NCI-H128 (cell line): ENCODE measurements around the gene SLC46A2.

Experiments
- DNase-seq: peaks from one replicate; lab custom pipeline; 2025; ENCODE audit not compliant: unreplicated experiment; lab: John Stamatoyannopoulos, UW

SLC46A2 gene

DNA sequence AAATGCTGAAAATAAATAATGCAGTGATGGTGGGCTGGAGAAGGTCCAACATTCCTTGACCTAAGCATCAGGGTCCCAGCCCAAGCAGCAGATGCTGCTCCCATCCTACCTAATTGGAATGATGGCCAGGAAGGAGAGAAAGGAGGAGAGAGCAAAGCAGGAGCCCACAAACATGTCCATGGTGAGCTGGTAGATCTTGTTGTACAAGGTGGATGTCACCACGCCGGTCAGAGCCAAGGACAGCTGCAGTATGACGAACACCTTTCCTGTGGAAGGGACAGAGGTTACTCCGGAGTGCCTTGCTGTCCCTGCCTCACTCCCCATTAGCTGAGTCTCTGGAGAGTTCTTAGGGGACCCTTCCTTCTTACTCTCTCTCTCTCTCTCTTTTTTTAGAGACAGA lies 4.3 kb downstream of the SLC46A2 start:
- DNase-seq, result no peak

DNA sequence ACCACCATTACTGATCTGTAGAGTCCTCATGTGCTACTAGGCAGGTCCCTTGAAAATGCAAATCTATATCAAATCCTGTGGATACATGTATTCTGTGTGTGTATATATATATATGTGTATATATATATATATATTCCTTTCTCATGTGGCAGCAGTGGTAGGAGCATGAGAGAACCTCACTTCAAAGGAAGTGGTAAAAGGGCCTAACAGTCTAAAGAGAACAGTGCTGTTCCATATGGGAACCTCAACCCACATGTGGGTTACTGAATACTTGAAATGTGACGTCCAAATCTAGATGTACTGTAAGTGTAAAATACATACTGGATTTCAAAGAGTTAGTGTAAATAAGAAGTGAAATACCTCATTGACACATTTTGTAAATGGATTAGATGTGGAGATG lies 5.4 kb downstream of the SLC46A2 start:
- DNase-seq, result no peak

DNA sequence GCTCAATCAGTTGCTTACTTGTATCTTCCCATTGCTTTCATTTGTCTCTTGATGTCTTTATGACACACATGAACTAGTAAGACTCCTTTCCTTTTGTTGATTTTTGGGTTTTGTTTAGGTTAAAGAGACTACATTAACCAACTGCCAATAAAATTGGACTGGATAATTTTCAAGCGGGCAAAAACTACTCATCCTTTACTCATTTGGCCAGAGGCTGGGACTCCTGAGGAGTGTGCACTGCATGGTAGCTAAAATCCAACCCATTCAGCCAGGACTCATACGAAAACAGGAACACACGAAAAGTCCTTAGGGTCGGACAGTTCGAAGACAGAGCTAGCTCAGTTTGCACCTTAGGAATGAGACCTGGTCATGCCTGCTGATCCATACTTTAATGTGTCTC lies 6.0 kb downstream of the SLC46A2 start:
- DNase-seq, result no peak

DNA sequence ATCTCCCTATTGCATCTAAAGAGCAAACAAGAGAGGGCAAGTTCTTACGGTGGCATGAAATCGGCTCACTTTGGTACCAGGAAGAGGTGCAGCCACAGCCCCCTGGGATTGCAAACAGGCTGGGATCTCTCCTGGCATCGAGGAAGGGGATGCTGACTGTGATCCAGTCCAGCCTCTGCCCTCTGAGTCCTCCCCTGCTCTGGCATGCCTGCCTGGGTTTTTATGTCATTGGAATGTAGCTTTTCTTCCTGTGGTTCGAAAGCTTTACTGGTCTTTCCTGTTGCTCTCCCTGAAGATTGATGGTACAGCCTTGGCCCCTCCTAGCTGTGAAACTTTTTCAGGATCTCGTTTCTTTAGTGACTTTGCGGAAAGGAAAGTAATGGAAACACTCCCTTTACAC lies 6.6 kb downstream of the SLC46A2 start:
- no peak for DNase-seq

DNA sequence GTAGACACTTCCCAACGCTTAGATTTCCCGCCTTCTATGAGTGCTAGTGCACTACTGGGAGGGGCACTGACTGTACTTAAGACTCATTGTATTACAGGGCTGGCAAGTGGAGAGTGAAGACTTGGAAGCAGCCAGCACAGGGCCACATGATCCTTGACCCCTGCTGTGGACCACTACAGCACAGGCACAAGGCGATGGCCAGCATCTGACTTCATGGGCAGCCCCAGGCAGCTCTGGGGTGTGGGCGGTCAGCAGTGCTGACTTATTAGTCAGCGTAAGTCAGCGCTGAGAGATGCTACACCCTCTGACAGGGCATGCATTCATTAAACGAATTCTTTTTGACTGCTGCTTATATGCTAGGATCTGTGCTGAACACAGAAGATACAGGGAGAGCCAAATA lies 9.3 kb downstream of the SLC46A2 start:
- no peak for DNase-seq

DNA sequence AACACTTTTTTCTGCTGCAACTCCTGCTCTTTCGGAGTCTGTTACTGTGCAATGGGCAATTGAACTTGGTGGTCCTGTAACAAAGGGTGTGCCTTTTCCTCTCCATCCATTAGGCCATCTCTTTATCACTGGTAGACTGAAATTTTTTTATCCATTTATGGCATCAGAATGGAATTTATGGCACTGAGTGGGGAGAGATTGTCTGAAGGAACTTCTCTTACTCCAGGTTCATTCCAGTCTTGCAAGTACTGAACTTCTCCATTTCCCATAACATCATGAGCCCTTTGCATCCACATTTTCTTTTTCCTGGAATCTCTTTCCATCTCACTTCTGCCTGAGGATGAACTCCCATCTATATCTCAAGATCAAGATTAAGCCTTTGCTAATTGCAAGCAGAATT lies 10.0 kb downstream of the SLC46A2 start:
- no peak for DNase-seq

DNA sequence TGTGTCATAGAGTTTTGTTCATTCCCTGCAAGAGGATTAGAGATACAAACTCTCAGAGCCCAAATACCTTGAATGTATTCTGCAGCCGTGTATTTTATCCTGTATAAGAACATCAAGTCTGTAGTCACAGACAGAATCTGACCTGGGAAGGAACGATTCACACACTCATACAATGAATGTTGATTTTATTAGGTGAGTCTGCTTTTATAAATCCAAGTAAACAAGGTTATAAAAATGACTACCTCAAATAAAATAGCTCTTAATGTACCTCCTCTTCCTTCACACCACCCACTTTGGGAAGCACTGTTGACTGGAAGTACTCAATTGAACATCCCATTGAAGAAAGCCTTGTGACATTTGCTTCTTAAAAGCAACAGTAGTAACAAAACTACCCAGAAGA lies 11.9 kb downstream of the SLC46A2 start:
- no peak for DNase-seq

DNA sequence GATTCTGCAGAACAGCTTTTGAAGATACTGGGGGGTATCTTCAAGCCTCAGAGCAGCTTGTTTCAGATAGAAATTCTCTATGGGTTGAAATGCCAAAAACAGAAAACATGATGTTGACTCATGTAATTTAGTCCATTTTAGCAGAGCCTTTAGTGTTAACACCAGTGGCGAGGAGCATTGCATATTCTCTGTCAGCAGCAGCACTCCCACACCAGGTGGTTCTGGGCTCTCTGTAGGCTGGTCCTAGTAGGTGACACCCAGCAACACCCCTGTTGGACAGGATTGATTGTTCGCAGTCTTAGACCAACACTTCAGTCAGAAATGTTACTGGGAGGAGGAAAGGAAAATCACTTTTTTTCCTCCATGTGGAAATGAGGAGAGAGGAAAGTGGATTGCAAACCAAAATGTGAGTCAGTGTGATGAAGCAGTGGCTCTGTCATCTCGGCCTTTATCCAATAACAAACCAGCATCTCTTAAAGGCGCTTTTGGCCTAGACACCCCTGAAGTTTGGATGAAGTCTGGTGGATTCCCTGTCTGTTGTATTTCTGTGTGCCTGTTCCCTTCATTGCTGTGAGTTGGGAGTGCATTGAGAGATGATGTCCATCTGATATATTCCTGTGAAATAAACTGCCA lies 16.8 kb downstream of the SLC46A2 start:
- DNase-seq, result no peak

DNA sequence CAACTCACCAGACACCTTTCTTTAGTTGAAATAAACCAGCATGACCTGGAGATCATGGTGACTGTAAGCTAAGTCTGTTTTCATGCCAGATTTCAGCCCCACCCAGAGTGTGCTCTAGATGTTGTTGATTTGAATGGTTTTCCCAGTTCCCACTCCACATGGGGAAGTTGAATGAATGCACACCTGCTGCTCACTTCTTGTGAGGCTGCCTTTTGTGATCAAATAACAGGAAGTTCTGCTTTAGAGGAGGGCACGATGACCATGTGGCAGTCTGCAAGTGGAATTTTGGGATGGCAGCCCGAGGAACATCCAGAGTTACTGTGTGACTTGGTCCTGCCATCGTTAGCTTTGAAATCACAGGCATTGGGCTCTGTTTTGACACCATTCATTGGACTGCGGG lies 18.7 kb downstream of the SLC46A2 start:
- no peak for DNase-seq

DNA sequence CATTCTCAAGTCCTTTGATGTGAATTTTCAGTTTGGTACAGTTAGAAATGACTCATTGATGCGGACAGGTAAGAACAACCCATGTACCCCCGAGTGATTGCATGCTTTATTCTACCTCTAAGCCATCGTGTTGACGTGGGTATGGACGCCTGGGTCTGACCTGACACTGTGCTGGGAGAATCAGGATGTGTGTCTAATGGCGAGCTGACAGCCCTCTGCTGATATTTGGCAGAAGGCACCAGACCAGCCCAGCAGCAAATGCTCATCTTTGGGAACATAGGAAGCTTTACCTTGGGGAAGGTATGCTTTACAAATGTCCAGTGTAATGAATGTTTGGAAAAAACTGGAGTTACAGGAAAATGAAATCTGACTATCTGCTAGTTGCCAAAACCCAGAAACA lies 20.1 kb downstream of the SLC46A2 start:
- no peak for DNase-seq

DNA sequence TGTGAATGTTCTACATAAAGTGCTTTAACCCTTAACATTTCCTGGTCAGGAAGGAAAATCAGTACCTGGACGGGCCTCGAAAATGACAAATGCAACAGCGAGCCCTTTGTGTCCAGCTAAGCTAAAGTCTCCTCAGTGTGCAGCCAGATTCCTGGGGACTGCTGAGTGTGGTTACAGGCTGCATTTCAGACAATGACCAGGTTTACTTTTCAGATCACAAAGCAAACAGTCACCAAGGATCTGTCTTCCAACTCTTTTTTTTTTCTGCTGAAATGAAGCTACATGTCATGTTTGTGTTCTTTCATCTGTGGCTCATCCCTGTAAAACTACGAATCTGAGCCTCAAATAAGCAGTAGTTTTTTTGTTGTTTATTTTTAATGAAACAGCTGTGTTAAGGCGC lies 20.8 kb downstream of the SLC46A2 start:
- no peak for DNase-seq

DNA sequence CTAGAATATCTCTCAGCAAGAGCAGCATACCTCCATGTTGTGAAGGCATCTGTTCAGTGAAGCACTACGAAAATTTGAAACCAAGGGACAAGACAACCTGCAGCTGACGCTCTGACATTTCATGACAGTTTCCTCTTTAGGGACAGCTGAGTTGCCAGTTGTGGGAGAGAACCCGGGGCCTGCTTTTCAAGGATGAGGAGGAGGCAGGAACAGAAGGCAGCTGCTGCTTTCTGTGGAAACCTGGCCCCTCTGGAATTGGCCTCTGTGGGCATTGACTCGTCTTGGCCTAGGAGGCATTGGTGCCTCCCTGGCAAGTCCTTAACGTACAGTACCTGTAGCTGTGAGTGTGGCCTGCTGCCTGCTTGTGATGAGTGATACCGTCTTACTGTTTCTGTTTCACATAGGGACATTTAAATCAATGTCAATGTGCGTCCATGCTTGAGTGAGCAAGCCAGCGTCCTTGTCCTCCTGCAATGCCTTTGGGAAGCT lies 21.6 kb downstream of the SLC46A2 start:
- DNase-seq, result no peak

DNA sequence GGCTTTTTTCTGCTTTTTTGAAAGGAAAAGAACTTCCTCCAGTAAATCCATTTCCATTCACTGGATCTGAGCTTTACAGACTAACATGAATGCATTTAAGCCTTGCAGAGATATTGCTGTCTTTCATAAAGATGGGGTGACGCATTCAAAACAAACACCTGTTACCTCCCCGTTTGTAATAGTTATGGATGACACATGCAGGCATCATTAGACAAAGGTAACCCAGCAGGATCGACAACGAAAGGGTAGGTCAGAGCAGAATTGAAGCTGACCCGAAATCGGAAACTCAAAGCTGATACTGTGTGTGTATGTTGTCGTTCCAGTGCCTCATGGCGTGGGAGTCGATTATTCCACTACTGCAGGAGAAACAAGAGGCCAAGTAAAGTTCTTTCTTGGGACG lies 22.2 kb downstream of the SLC46A2 start:
- DNase-seq, result no peak

DNA sequence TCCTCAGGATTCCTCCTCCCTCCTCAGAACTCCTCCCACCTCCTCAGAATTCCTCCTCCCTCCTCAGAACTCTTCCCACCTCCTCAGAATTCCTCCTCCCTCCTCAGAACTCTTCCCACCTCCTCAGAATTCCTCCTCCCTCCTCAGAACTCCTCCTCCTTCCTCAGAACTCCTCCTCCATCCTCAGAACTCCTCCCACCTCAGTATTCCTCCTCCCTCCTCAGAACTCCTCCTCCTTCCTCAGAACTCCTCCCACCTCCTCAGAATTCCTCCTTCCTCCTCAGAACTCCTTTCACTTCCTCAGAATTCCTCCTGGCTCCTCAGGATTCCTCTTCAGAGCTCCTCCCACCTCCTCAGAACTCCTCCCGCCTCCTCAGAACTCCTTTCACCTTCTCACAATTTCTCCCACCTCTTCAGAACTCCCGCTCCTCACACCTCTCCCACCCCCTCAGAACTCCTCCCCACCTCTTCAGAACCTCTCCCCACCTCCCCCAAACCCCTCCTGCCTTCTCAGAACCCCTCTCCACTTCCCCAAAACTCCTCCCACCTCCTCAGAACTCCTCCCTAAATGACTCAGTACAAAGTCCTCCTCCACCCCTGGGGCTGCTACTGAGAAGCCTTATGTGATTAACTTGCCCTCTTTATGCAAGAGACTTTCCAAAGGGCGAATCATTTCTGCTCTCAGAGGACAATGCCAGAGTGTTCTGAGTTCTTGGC lies 23.2 kb downstream of the SLC46A2 start:
- DNase-seq, result no peak

DNA sequence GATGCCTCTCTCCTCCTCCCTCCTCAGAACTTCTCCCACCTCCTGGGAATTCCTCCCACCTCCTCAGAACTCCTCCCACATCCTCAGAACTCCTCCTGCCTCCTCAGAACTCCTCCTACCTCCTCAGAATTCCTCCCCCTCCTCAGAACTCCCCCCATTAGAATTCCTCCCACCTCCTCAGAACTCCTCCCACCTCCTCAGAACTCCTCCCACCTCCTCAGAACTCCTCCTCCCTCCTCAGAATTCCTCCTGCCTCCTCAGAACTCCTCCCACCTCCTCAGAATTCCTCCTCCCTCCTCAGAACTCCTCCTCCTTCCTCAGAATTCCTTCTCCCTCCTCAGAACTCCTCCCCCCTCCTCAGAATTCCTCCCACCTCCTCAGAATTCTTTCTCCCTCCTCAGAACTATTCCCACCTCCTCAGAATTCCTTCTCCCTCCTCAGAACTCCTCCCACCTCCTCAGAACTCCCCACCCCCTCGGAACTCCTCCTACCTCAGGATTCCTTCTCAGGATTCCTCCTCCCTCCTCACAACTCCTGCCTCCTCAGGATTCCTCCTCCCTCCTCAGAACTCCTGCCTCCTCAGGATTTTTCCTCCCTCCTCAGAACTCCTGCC lies 23.9 kb downstream of the SLC46A2 start:
- no peak for DNase-seq

DNA sequence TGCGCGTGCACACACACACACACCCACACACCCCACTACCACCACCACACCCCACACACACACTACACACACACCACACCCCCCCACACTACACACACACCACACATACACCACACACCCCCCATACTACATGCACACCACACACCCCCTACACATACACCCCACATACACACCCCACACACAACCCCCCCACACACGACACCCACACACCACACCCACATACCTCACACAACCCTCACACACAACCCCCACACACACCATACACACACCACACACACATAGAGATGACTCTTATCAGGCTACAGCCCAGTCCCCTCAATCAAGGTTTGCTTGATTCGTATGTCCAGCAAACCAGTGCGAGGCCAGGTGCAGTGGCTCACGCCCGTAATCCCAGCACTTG lies 25.7 kb downstream of the SLC46A2 start:
- DNase-seq, result no peak

DNA sequence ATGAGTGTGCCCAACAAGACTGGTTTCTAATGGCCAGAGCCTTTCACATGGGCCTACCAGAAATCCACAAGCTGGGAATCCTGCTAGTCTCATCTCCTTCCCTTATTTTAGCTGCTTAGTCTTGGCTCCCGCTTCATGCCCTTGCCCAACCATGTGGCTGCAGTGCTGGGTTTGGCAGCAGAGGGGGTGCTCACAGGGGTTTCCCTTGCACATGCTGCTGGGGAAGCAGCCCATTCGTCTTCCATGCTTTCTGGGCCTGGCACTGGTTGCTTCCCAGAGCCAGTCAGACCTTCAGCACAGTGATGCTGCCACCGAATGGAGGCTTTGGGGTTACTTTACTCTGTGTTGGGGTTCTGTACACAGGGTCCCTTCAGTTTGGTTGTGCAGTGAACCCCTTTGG lies 26.3 kb downstream of the SLC46A2 start:
- DNase-seq, result no peak

DNA sequence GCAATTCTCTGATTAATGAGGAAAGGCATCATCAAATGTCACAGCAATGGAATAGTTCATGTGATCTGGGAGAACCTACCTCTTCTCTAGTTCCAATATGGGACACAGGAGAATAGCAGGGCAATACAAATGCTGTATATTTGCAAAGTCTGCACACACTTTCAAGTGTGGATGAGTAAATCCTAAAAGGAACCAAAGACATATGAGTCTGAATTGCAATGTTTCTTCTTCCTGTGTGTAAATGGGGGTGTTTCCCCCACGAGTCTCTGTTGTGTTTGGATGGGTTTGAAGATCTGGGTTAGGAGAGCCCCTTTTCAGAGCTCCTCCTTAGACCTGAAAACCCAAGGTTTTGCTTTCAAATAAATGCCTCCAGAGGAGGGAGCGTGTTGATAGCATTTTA lies 26.9 kb downstream of the SLC46A2 start:
- DNase-seq, result no peak

DNA sequence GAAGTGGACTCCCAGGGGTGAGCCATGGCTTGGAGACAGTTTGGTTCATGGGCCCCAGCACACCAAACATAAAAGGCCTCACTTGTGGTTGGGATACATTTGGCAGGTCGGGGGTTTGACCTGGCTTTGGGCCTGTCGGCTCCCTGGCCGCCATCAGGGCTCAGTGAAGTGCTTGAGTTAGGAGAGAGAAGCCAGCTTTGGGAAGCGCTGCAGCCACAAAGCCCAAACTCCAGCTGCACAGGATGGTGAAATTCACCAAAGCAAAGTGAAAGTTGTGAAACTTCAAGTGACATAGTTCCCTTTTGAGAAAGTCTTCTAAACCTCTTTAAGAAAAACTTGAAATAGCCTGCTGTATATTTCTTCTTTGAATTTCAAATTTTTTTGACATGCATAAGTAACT lies 27.5 kb downstream of the SLC46A2 start:
- DNase-seq, result no peak

DNA sequence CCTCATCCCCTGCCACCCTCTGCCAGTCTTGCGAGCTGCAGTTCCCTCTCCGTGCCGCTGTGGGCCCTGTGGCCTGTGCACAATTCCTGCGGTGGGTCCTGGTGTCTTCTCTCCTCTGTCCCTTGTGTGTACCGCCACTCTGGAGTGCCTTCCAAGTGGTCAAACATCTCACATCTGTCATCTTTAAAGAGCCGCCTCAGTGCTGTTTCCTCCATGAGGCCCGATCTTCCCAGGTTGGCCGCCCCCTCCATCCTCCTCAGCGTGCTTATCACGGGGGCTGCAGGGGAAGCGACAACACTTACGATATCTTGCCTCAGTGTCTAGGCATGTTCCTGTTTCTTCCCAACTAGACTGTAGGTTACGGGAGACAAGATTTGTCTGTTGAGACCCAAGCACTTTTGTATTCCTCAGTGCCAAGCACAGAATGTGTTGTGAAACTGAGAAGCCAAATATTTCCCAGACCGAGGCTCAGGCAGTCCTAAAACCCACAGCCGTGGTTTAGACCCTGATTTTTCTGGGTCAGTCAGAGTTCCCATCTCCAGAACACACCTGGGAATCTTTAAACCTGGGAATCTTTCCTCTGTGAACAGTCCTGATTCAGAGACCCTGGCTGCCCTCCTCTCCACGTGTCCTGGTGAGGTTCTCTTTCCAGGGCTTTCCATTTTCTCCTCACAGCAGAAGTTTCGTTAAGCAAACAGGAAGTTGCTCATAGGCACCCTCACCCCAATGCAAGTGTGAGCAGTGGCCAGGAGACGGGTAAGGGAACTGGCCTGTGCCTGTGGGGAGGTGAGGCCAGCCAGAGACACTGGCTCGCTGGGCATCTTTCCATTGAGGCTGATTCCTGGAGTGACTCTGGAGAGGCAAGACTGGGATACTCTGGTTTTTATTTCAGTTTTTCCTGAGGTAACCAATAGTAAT lies 28.8 kb downstream of the SLC46A2 start:
- DNase-seq, result no peak

DNA sequence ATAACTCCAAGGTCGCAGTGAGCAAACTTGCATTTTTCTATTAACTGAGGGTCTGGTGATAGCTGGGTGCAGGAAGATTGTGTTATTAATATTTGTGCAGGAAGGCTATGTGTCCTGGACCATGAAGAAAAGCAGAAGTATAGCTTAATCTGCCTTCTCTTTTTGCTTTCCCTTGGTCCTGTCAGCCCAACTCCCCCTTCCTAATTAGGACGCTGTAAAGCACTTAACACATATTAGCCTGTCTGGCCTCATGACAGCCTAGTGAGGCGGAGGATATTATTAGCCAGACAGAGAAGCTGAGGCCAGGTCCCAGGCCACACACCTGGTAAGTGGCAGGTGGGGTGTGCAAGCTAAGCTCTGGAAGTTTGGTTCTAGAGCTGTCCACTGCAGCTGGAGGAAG lies 29.5 kb downstream of the SLC46A2 start:
- DNase-seq, result no peak
